GM19455 (cell line): ENCODE measurements around the gene LRRC27.
A peak's percentile ranks its signal among the peaks of the same experiment; 100 is the strongest.
"Not testable (repeated sequence)": the region's sequence is repeated elsewhere in the genome, so short reads cannot be mapped to it uniquely, and the experiment has no call there.

Experiments used
- ATAC-seq: cut with Tn5 transposase; IDR thresholded peaks from one replicate; pipeline ENCODE4 v1.9.1; 2021; ENCODE audit not compliant: unreplicated experiment

Gene LRRC27

GRCh38 chr10:132331601-132332432 is at the start of gene LRRC27:
LRRC27 (plus strand) TSS chr10:132332193; CDS start chr10:132333525, 1,332 bp downstream.
- ATAC-seq = peak; percentile 85

GRCh38 chr10:132282667-132283603 is 49.1 kb upstream of the LRRC27 start:
- ATAC-seq = no peak

- ATAC-seq = no peak
These were observed 48.2 kb upstream of the LRRC27 start for GRCh38 chr10:132283604-132284382.

GRCh38 chr10:132289439-132289838 is 42.6 kb upstream of the LRRC27 start:
- no peak for ATAC-seq

GRCh38 chr10:132290631-132291030 is 41.4 kb upstream of the LRRC27 start:
- no peak for ATAC-seq

- ATAC-seq = no peak
These were observed 40.2 kb upstream of the LRRC27 start for GRCh38 chr10:132291826-132292225.

GRCh38 chr10:132292287-132293200 is 39.4 kb upstream of the LRRC27 start:
- no peak for ATAC-seq

GRCh38 chr10:132293201-132293812 is 38.7 kb upstream of the LRRC27 start:
- ATAC-seq = no peak

GRCh38 chr10:132293813-132294520 is 38.0 kb upstream of the LRRC27 start:
- no peak for ATAC-seq

- no peak for ATAC-seq
These were observed 37.3 kb upstream of the LRRC27 start for GRCh38 chr10:132294561-132295318.

- ATAC-seq = not testable (repeated sequence)
These were observed 36.5 kb upstream of the LRRC27 start for GRCh38 chr10:132295481-132295880.

GRCh38 chr10:132296666-132297443 is 35.1 kb upstream of the LRRC27 start:
- ATAC-seq = no peak

- no peak for ATAC-seq
These were observed 34.5 kb upstream of the LRRC27 start for GRCh38 chr10:132297526-132297925.

- ATAC-seq = no peak
These were observed 33.7 kb upstream of the LRRC27 start for GRCh38 chr10:132298038-132298881.

- no peak for ATAC-seq
These were observed 32.3 kb upstream of the LRRC27 start for GRCh38 chr10:132299371-132300336.
